Suppressor macrophage treated with lipopolysaccharide for 1 hour (primary cell): ENCODE measurements around the gene ZFP62.

Experiments used
- DNase-seq, 3 donors: peaks; one replicate each; pipeline ENCODE4 v3.0.0-alpha.2; 2020 to 2022

ZFP62 gene

GRCh38 chr5:180866985-180867384, 5.9 kb upstream of the ZFP62 start:
- no peak for DNase-seq

- no peak for DNase-seq
These were observed 5.1 kb upstream of the ZFP62 start for GRCh38 chr5:180865981-180866695.

DNA sequence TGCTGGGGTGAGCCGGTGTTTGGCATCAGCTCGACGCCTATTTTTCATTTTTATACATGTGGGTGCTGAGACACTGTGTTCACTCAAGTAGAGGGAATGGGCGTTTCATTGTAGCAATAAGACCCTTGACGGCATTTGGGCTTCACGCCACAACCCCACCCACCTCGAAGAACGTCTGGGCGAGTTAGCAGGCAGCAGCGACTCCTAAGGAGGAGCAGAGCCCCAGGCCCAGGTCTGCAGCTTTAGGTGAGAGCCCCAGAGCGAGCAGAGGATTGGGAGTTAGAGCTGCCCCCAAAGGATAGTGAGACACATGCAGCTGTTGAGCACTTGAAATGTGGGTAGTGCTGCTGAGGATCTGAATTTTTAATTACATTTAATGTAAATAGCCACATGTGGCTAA, 1.6 kb upstream of the ZFP62 start:
- DNase-seq: no peak

DNA sequence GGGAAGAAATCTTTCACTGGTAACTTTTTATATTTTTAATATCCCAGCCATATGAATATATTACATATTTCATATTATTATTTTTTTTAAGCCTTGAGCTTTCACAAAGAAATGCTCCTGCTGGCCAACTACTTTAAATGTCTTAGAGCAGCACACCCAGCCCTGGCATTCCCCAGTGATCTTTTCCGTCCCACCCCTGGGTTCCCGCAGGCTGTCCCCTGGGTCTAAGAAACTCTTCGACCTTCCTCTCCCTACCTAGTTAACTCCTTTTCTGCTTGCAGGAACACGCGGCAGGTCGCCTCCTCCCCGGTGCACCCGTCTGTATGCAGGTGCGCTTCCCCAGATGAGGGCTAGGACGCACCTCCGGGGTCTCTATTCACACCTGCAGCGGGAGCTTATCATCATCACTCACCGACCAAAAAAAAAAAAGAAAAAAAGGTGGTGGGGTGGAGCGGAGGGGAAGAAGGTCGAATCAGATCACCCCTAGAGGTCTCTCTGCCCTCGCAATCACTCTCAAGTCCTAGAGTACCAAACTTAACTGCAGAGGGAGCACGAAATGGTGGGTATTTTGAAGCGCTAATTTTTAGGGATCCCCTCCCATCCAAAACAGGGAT, 696 bp downstream of the ZFP62 start:
- DNase-seq: peak; percentile 35 to 47 (median 42)

GRCh38 chr5:180858586-180858985, 2.5 kb downstream of the ZFP62 start:
- peak; percentile 38 to 74 (median 59) for DNase-seq

GRCh38 chr5:180853848-180854176, 7.3 kb downstream of the ZFP62 start:
- no peak for DNase-seq

GRCh38 chr5:180853121-180853847, 7.8 kb downstream of the ZFP62 start:
- no peak for DNase-seq

GRCh38 chr5:180852495-180852894, 8.6 kb downstream of the ZFP62 start:
- DNase-seq: no peak

GRCh38 chr5:180850434-180851078, 10.5 kb downstream of the ZFP62 start:
- no peak for DNase-seq

GRCh38 chr5:180849827-180850226, 11.2 kb downstream of the ZFP62 start:
- DNase-seq: no peak

DNA sequence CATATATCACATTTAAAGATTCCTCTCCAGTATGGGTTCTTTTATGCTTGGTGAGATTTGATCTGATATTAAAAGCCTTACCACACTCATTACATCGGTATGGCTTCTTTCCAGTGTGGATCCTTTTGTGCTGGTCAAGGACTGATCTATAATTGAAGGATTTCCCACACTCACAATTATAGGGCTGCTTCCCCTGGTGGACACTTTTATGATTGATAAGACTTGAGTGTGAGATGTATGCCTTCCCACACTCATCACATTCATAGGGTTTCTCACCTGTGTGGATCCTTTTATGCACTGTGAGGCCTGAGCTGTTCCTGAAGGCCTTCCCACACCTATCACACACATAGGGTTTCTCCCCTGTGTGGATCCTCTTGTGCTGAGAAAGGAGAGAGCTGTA, 12.2 kb downstream of the ZFP62 start:
- no peak for DNase-seq

DNA sequence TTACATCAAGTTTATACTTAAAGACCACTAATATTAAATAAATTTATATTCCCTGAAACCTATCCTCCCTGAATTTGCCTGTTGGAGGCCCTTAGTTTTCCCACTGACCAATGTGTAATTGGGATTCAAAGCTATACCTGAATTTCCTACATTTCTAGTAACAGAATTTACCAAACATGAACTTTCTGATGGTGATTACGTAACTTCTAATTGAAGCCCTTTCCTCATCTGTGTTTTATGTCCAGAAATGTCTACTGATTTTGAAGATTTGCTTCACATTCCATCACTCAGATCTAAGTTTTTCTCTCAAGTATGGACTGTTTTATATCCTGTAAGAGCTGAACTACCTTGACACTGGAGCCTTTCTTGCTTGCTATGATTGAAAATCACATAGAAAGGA, 12.8 kb downstream of the ZFP62 start:
- DNase-seq: no peak

DNA sequence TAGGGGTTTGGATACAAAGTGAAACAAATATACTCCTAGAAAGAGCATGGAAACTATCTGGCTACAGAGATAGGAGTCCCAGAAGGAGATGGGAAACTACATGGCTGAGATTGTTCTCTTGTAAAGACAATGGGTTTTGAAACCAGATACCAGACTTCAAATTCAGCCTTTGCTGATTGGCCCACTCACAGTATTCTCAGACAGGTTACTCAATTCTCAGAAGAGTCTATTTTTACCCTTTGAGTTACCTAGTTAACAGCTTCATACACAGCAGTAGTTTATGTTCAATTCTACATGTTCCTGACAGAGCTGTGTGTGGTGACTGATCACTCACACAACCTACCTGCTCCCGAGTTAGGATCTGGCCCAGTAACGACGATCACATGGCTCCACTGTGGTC, 14.1 kb downstream of the ZFP62 start:
- DNase-seq: no peak

DNA sequence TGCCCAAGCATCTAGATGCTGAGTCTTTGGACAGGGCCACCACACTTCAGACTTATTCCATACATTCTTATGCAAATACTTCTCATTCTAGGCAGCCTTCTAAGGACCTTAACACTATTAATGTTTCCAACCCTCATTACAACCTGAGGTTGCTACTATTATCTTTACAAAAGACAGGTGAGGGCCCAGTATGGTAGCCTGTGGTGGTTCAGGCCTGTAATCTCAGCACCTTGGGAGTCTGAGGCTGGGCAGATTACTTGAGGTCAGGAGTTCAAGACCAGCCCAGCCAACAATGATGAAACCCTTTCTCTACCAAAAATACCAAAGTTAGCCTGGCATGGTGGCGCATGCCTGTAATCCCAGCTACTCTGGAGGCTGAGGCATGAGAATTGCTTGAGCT, 16.2 kb downstream of the ZFP62 start:
- no peak for DNase-seq

DNA sequence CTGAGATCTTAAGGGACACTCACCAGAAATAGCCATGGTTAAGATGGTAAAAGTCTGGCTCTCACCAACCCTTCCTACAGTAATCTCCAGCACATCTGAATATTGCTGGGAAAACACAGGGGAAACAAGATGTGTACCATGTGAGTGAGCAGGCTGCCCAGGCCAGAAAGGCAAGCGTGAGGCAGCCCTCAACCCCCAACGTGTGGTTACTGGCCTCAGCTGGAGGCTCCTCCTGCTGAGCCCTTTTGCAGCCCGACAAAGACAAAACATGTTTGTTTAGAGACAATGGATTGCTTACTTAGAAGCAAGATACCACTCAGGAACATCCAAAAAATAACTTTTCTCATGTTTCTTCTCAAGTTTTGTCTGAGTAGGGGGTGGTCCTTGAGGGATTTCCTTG, 16.6 kb downstream of the ZFP62 start:
- no peak for DNase-seq

- no peak for DNase-seq
These were observed 21.1 kb downstream of the ZFP62 start for GRCh38 chr5:180839935-180840334.

DNA sequence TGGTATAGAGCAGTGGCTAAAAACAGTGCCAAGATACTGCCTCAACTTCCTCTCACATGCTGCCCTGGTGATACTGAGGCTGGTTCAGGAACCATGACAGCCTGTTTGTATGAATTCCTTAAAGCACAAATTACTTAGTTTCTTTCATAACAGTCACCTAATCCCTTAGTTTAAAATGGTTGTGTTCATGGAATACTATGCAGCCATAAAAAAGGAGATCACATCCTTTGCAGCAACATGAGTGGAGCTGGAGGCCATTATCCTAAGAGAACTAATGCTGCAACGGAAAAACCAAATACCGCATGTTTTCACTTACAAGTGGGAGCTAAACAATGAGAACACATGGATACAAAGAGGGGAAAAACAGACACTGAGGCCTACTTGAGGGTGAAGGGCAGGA, 21.8 kb downstream of the ZFP62 start:
- DNase-seq: no peak

DNA sequence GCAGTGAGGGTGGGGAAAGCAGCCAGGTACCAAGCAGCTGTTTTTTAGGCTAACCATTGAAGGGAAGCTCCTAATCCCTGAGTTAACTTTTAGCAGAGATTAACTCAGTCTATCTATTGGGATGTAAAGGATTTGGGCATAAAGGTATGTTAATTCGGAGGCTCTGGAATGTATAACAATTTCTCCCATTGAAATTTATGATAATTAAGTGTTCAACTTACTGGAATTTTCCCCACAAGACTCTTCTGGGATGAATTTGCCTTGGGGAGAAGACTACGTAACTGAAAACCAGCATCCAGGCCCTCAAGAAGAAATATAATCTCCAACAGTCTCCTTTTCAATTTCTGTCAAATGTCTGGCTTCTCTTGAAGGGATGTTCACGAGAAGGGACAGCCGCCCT, 23.6 kb downstream of the ZFP62 start:
- DNase-seq: no peak

DNA sequence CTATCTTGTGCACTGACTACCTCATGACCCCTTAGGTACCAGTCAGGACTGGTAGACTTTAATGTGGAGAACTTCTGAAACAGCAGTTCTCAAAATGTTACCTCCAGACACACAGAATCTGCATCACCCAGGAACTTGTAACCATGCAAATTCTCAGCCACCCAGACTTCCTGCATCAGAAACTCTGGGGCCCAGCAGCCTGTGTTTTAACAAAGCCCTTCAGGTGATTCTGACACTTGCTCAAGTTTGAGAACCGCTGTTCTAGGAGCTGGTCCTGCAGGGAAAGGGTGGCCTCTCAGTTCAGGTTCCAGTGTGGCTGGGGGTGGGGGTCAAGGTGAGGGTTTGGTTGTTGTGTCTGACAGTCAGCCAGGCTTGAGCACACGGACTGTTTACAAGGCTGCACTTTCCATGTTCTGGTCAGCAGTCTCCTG, 28.4 kb downstream of the ZFP62 start:
- no peak for DNase-seq

DNA sequence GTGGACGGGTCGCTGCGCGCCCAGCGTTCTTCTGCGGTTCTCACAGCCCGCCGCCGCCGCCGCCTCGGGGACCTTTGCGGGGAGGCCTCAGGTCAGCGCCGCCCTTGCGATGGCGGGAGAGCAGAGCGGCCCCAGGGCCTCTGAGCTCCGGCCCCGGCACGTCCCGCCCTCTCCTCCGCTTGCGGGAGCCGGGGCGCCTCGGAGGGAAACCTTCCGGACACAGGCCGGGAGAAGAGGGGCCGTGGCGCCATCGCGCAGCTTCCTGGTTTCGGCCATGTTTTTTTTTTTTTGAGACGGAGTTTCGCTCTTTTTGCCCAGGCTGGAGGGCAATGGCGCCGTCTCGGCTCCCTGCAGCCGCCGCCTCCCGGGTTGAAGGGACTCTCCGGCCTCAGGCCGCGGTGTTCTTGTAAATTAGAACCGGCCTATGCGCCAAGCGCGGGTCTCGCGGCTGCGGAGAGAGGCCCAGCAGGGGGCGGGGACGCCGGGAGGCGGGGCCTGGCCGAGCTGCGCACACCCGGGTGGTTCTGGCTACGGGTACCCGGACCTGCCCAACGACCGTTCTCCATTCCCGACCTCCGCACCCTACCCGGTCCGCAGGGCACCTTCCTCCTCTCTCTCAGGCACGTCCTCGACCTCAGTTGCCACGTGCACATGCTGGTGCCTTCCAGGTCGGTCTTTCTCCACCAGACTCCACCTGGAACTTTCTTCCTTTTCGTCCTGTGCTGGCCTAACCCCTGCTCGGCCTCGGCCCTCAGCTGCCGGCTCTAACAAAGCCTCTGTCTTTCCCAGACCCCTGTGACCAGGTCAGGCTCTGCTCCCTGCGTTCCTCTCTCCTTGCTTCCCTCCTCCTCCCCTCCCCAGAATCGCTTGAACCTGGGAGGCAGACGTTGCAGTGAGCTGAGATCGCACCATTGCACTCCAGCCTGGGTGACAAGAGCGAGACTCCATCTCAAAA, 29.7 kb downstream of the ZFP62 start:
- peak; percentile 81 to 92 (median 84) for DNase-seq

DNA sequence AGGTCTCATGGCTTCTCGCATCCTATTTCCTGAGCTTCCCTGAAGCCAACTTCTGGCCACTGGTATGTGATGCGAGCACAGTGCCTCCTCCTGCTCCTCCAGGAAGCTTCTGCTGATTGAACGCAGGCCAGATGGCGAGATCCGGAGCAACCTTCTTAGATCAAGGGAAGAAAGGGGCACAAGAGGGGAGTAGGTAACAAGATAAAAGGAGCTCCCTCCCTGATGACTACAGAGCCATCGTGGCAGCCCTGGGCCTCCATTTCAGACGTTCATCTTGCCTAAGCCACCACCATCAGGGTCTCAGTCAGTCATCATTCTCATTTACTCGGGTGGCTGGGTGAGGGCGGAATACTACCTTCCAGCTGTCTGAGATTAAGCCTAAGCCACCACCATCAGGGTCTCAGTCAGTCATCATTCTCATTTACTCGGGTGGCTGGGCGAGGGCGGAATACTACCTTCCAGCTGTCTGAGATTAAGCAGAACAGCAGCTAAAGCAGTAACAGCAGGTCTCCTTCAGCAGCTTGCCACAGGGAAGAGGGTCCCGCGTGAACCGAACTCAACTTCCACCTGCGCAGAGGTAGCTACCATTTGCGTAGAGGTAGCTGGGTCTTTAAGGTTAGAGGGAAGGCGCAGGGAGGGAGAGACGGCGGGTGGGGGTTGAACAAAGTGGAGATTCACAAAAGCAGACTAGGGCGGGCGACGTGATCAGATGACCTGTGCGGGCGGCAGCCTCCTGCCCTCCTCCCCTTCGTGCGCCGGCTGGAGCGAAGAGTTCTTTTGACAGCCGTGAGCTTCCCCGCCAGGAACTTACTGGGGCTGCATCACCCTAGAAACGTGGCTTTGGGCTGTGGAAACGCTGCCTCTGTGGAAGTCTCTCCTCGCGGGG, 30.6 kb downstream of the ZFP62 start:
- DNase-seq: peak; percentile 80 to 89 (median 83)
